ENCODE data around the gene CFAP410.

Gene CFAP410

GRCh38 chr21:44330698-44331097 is 8.5 kb downstream of the CFAP410 start:
- no peak for DNase-seq

GRCh38 chr21:44329971-44330681 is 9.1 kb downstream of the CFAP410 start:
- DNase-seq, result no peak

GRCh38 chr21:44329086-44329889 is 9.9 kb downstream of the CFAP410 start:
- DNase-seq, result no peak

GRCh38 chr21:44328242-44328895 is 10.8 kb downstream of the CFAP410 start:
- no peak for DNase-seq

- no peak for DNase-seq
Observed at GRCh38 chr21:44327603-44327974, 11.6 kb downstream of the CFAP410 start.

GRCh38 chr21:44326716-44327602 is 12.2 kb downstream of the CFAP410 start:
- DNase-seq, result no peak

GRCh38 chr21:44326272-44326647 is 12.9 kb downstream of the CFAP410 start:
- DNase-seq, result no peak

GRCh38 chr21:44325386-44326271 is 13.6 kb downstream of the CFAP410 start:
- DNase-seq, result no peak

GRCh38 chr21:44324854-44325107 is 14.4 kb downstream of the CFAP410 start:
- DNase-seq, result no peak

- no peak for DNase-seq
Observed at GRCh38 chr21:44324106-44324853, 14.9 kb downstream of the CFAP410 start.

- DNase-seq, result no peak
Observed at GRCh38 chr21:44323591-44323990, 15.6 kb downstream of the CFAP410 start.

GRCh38 chr21:44322621-44323325 is 16.4 kb downstream of the CFAP410 start:
- no peak for DNase-seq

GRCh38 chr21:44321846-44322450 is 17.2 kb downstream of the CFAP410 start:
- no peak for DNase-seq

- DNase-seq, result no peak
Observed at GRCh38 chr21:44320847-44321246, 18.3 kb downstream of the CFAP410 start.

GRCh38 chr21:44319407-44320065 is 19.7 kb downstream of the CFAP410 start:
- DNase-seq, result no peak

GRCh38 chr21:44318489-44319285 is 20.5 kb downstream of the CFAP410 start:
- no peak for DNase-seq

- no peak for DNase-seq
Observed at GRCh38 chr21:44317871-44318270, 21.3 kb downstream of the CFAP410 start.

GRCh38 chr21:44317241-44317782 is 21.9 kb downstream of the CFAP410 start:
- no peak for DNase-seq

All from HCEC 1CT (cell line).